ENCODE results near the gene EPHA6. TPM values are rescaled to one million over a fixed set of nuclear protein-coding genes. Genes with fewer than 3 reads are reported as not detected.

Gene EPHA6
- total and polyA plus RNA-seq, 9 donors: 2.0 to 20.9 (median 9.2) TPM

DNA sequence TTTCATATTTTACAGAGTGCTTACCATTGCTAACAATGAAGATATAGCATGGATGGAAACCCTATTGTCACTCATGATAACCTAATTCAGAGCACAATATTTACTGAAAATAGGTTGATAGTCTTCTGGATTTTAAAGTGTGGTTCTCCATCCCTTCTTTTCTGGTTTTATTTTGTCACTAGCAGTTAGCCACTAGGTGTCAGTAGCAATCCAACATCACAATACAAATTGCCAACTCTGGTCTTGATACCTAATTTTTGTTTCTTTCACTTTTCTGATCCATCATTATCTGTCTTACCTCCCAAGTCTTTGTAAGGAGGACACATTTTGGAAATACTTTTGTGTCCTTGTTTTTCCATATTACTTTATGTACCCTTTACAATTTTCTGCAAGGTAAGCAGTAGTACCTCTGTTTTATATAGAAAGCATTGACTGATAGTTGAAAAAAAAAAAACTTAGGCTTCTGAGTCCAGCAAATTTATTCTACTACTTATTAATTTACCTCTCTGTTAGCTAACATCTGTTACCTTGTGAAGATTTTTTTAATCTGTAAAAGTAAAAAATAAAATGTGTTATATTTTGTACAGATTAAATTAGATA is 979.1 kb downstream of the EPHA6 start:
- no peak for DNase-seq
- H3K9me3 ChIP-seq: no peaks in the 10 kb centered on the region

DNA sequence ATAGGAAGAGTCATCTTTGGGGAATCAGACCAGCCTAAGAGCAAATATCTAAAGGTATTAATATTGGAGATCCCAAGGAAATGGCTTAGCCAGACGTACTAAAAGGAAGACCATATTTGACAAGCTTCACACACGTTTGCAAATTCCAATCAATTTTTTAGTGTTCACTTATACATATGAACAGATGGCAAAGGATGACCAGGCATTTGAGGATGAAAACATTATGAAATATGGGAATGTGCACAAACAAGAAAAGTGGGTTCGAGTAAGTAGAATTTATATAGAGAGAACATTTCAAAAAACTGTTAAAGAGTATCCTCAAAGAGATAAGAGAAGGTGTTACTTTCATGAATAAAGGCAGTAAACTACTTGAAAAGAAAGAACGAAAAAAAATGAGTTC is 981.6 kb downstream of the EPHA6 start:
- no peak overlapping the region for H3K27ac ChIP-seq
- 93 to 96% (median 95%) methylated on average over 4 of the region's 4 CpGs for WGBS, 3 donors
- H3K4me3 ChIP-seq: no peak overlapping the region
- DNase-seq: no peak
- intact Hi-C loops (cut with DNase I): no loop called here
- TF ChIP-seq EP300 (IDR thresholded peaks at IDR 0.05) (no peak), POLR2A (IDR thresholded peaks at IDR 0.05) (no peak)
- TF ChIP-seq, protein P1, sequence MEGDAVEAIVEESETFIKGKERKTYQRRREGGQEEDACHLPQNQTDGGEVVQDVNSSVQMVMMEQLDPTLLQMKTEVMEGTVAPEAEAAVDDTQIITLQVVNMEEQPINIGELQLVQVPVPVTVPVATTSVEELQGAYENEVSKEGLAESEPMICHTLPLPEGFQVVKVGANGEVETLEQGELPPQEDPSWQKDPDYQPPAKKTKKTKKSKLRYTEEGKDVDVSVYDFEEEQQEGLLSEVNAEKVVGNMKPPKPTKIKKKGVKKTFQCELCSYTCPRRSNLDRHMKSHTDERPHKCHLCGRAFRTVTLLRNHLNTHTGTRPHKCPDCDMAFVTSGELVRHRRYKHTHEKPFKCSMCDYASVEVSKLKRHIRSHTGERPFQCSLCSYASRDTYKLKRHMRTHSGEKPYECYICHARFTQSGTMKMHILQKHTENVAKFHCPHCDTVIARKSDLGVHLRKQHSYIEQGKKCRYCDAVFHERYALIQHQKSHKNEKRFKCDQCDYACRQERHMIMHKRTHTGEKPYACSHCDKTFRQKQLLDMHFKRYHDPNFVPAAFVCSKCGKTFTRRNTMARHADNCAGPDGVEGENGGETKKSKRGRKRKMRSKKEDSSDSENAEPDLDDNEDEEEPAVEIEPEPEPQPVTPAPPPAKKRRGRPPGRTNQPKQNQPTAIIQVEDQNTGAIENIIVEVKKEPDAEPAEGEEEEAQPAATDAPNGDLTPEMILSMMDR (IDR thresholded peaks at IDR 0.05): no peak
- H3K36me3 ChIP-seq: no peaks in the 10 kb centered on the region
- H3K4me1 ChIP-seq (ENCODE audit: insufficient read depth): no peaks in the 10 kb centered on the region
- H3K27me3 ChIP-seq: no peaks in the 10 kb centered on the region
- H3K9me3 ChIP-seq: no peaks in the 10 kb centered on the region

More for the DNA sequence above, 979.1 kb downstream of the EPHA6 start:
- intact Hi-C loops (cut with DNase I): loop anchor here (2.0 to 5.0 kb wide), 3 partner anchors 229 to 234 kb away; no protein-coding TSS in a partner anchor
- no peak overlapping the region for H3K27ac ChIP-seq
- H3K36me3 ChIP-seq: no peaks in the 10 kb centered on the region
- no peaks in the 10 kb centered on the region for H3K27me3 ChIP-seq
- no peaks in the 10 kb centered on the region for H3K4me1 ChIP-seq (ENCODE audit: insufficient read depth)
- TF ChIP-seq POLR2A (IDR thresholded peaks at IDR 0.05): no peak
- TF ChIP-seq, protein P1 (IDR thresholded peaks at IDR 0.05): peak; percentile 51 to 76 (median 74)
- H3K4me3 ChIP-seq: no peak overlapping the region
